BJ (cell line): ENCODE measurements around the gene SOCS7. TPM values are rescaled to one million over a fixed set of nuclear protein-coding genes. Genes with fewer than 3 reads are reported as not detected.
A peak's percentile ranks its signal among the peaks of the same experiment; 100 is the strongest.

Source experiments
- CTCF ChIA-PET: fragments of 350-600 bp; formaldehyde crosslinking; extraction: SDS; loops from one replicate; lab custom pipeline; 2021; ENCODE audit warnings: antibody characterized with exemption, inconsistent platforms; lab: Yijun Ruan, JAX
- POLR2A ChIA-PET: fragments of 300-600 bp; sonication (Branson Sonifier 250); formaldehyde crosslinking; extraction: SDS; loops from one replicate; lab custom pipeline; 2021; ENCODE audit warnings: antibody characterized with exemption; lab: Charles Lee
- DNase-seq: peaks from one replicate; pipeline ENCODE4 v3.0.0-alpha.2; 2011; ENCODE audit warnings: low read depth
- H3K27me3 ChIP-seq: 2 replicates; pipeline ENCODE4 v1.6.0; 2011; ENCODE audit warnings: low read length; ENCODE audit not compliant: control insufficient read depth, insufficient read depth
- H3K36me3 ChIP-seq: 2 replicates; pipeline ENCODE4 v1.5.1; 2011; ENCODE audit warnings: low read length; ENCODE audit not compliant: control insufficient read depth, insufficient read depth
- H3K4me3 ChIP-seq: 2 replicates; pipeline ENCODE4 v1.5.1; 2011; ENCODE audit warnings: low read depth, mild to moderate bottlenecking, control low read depth, low read length
- CTCF ChIP-seq: IDR thresholded peaks from 2 replicates; pipeline ENCODE4 v1.5.1; 2011; ENCODE audit warnings: low read depth, mild to moderate bottlenecking, control low read depth, inconsistent platforms, low read length, moderate library complexity; ENCODE audit not compliant: insufficient read depth
- polyA plus RNA-seq: library from polyadenylated mRNA; depleted of rRNA; stranded (reverse); fragments of >200 nt; gene quantifications from 2 replicates; pipeline ENCODE4 v1.2.3, GENCODE V29; 2011

The SOCS7 gene
- polyA plus RNA-seq, 1 experiment = 9.2 TPM

- ChIA-PET CTCF (interaction anchor here (0.6 to 3.8 kb wide), 6 partner anchors 9 to 79 kb away, joined by 3 to 14 read pairs (median 3); no protein-coding TSS in a partner anchor), POLR2A (no interaction called here)
- DNase-seq = no peak
- peaks cover 14% of the 10 kb centered on the region for H3K36me3 ChIP-seq
- H3K4me3 ChIP-seq = no peak overlapping the region
- no peaks in the 10 kb centered on the region for H3K27me3 ChIP-seq
- no peak for TF ChIP-seq CTCF
Measured at GRCh38 chr17:38401459-38401858, 49.8 kb downstream of the SOCS7 start.

- no peak overlapping the region for H3K4me3 ChIP-seq
- TF ChIP-seq CTCF = 0 out of 2 replicates have a peak, but pooled peaks have one; percentile 11
- POLR2A ChIA-PET = no interaction called here
- DNase-seq = no peak
- peaks cover 9% of the 10 kb centered on the region for H3K36me3 ChIP-seq
- CTCF ChIA-PET = interaction anchor here (0.7 to 3.1 kb wide), 4 partner anchors 9 to 54 kb away, joined by 3 to 13 read pairs (median 8); no protein-coding TSS in a partner anchor
- H3K27me3 ChIP-seq = no peaks in the 10 kb centered on the region
Measured at GRCh38 chr17:38402897-38403296, 51.3 kb downstream of the SOCS7 start.

GRCh38 chr17:38403491-38403890 is 51.8 kb downstream of the SOCS7 start:
- CTCF ChIA-PET = interaction anchor here (0.5 to 3.1 kb wide), 8 partner anchors 8 to 78 kb away, joined by 3 to 13 read pairs (median 3); no protein-coding TSS in a partner anchor
- H3K36me3 ChIP-seq = peaks cover 8% of the 10 kb centered on the region
- no peak for DNase-seq
- H3K27me3 ChIP-seq = no peaks in the 10 kb centered on the region
- POLR2A ChIA-PET = no interaction called here
- no peak for TF ChIP-seq CTCF
- no peak overlapping the region for H3K4me3 ChIP-seq

- ChIA-PET CTCF (interaction anchor here (0.5 to 3.1 kb wide), 5 partner anchors 8 to 62 kb away, joined by 3 to 13 read pairs (median 3); no protein-coding TSS in a partner anchor), POLR2A (no interaction called here)
- no peak for TF ChIP-seq CTCF
- H3K4me3 ChIP-seq = no peak overlapping the region
- H3K36me3 ChIP-seq = peaks cover 6% of the 10 kb centered on the region
- H3K27me3 ChIP-seq = no peaks in the 10 kb centered on the region
- DNase-seq = no peak
Measured at GRCh38 chr17:38404174-38404943, 52.7 kb downstream of the SOCS7 start.

GRCh38 chr17:38405654-38406053 is 54.0 kb downstream of the SOCS7 start:
- Histone ChIP-seq H3K4me3 (no peak overlapping the region), H3K27me3 (0 out of 2 replicates have a peak, but pooled peaks cover 1% of the 10 kb centered on the region), H3K36me3 (peaks cover 3% of the 10 kb centered on the region)
- no peak for DNase-seq
- CTCF ChIA-PET = no interaction called here
- POLR2A ChIA-PET = no interaction called here
- no peak for TF ChIP-seq CTCF
